Mesenchymal stem cell (in vitro differentiated cells and primary cell): ENCODE results near the gene AOPEP.
A peak's percentile ranks its signal among the peaks of the same experiment; 100 is the strongest.

Experiments
- DNase-seq: peaks from one replicate; pipeline ENCODE4 v3.0.0-alpha.2; 2013
- H2AFZ ChIP-seq: one replicate; pipeline ENCODE4 v1.6.1; 2013; ENCODE audit warnings: low read depth, mild to moderate bottlenecking, control low read depth, inconsistent platforms, low read length, moderate library complexity
- H2AK5ac ChIP-seq: 2 replicates; pipeline ENCODE4 v1.6.1; 2013; ENCODE audit warnings: low read length, moderate library complexity, mild to moderate bottlenecking, inconsistent platforms; ENCODE audit not compliant: severe bottlenecking
- H2BK120ac ChIP-seq: one replicate; pipeline ENCODE4 v1.6.1; 2013; ENCODE audit warnings: low read depth, mild to moderate bottlenecking, inconsistent platforms, low read length, moderate library complexity
- H2BK12ac ChIP-seq, 2 experiments: one replicate each; pipeline ENCODE4 v1.6.1; 2013; ENCODE audit warnings: inconsistent platforms in 2 of 2, low read length in 2 of 2, mild to moderate bottlenecking in 2 of 2, moderate library complexity in 2 of 2, control low read depth in 1 of 2
- H2BK15ac ChIP-seq: one replicate; pipeline ENCODE4 v1.6.1; 2013; ENCODE audit warnings: mild to moderate bottlenecking, low read depth, inconsistent platforms; ENCODE audit not compliant: poor library complexity, severe bottlenecking
- H2BK5ac ChIP-seq: 2 replicates; pipeline ENCODE4 v1.6.1; 2013; ENCODE audit warnings: low read depth, mild to moderate bottlenecking, low read length, control low read depth, inconsistent platforms; ENCODE audit not compliant: poor library complexity, severe bottlenecking
- H3K14ac ChIP-seq, 2 experiments: one replicate each; pipeline ENCODE4 v1.6.1; 2013; ENCODE audit warnings: inconsistent platforms in 2 of 2, low read length in 2 of 2, control low read depth in 1 of 2, mild to moderate bottlenecking in 1 of 2, moderate library complexity in 1 of 2
- H3K18ac ChIP-seq, 2 experiments: one replicate each; pipeline ENCODE4 v1.6.1; 2013; ENCODE audit warnings: inconsistent platforms in 2 of 2, low read length in 2 of 2, control low read depth in 1 of 2, low read depth in 1 of 2, mild to moderate bottlenecking in 1 of 2
- H3K23ac ChIP-seq, 2 experiments: one replicate each; pipeline ENCODE4 v1.6.1; 2013; ENCODE audit warnings: inconsistent platforms in 2 of 2, low read length in 2 of 2, mild to moderate bottlenecking in 2 of 2, moderate library complexity in 2 of 2, control low read depth in 1 of 2
- H3K27ac ChIP-seq: 2 replicates; pipeline ENCODE4 v1.5.1; 2013; ENCODE audit warnings: mild to moderate bottlenecking, moderate library complexity, low read length, control low read depth, inconsistent platforms; ENCODE audit not compliant: poor library complexity, severe bottlenecking
- H3K27me3 ChIP-seq, 2 experiments: 2 replicates each; pipeline versions ENCODE4 v1.6.1 to v1.7.0; 2013; ENCODE audit warnings: low read length in 2 of 2, mild to moderate bottlenecking in 2 of 2, moderate library complexity in 2 of 2, control low read depth in 1 of 2, inconsistent platforms in 1 of 2; ENCODE audit not compliant: control insufficient read depth in 1 of 2, insufficient read depth in 1 of 2
- H3K36me3 ChIP-seq, 2 experiments: 2 replicates each; pipeline versions ENCODE4 v1.6.1 to v1.7.0; 2013; ENCODE audit warnings: low read length in 2 of 2, control low read depth in 1 of 2, inconsistent platforms in 1 of 2, low read depth in 1 of 2, mild to moderate bottlenecking in 1 of 2; ENCODE audit not compliant: insufficient read depth in 2 of 2, control insufficient read depth in 1 of 2
- H3K4ac ChIP-seq, 2 experiments: one replicate each; pipeline ENCODE4 v1.6.1; 2013; ENCODE audit warnings: inconsistent platforms in 2 of 2, low read length in 2 of 2, mild to moderate bottlenecking in 2 of 2, moderate library complexity in 2 of 2, control low read depth in 1 of 2, low read depth in 1 of 2
- H3K4me1 ChIP-seq: 2 replicates; pipeline ENCODE4 v1.6.1; 2013; ENCODE audit warnings: low read depth, low read length, control low read depth; ENCODE audit not compliant: control insufficient read depth, insufficient read depth
- H3K4me2 ChIP-seq: 2 replicates; pipeline ENCODE4 v1.6.1; 2013; ENCODE audit warnings: low read length, mild to moderate bottlenecking, inconsistent platforms; ENCODE audit not compliant: poor library complexity, severe bottlenecking
- H3K4me3 ChIP-seq, 2 experiments: 2 replicates each; pipeline versions ENCODE4 v1.5.1 to v1.7.0; 2013; ENCODE audit warnings: low read length in 2 of 2, mild to moderate bottlenecking in 2 of 2, control low read depth in 1 of 2, low read depth in 1 of 2; ENCODE audit not compliant: insufficient read depth in 1 of 2
- H3K79me1 ChIP-seq: replicated peaks from 2 replicates; pipeline ENCODE4 v1.6.1; 2013; ENCODE audit warnings: mild to moderate bottlenecking, control low read depth, low read length, inconsistent platforms; ENCODE audit not compliant: poor library complexity, severe bottlenecking
- H3K9ac ChIP-seq: 2 replicates; pipeline ENCODE4 v1.7.0; 2013; ENCODE audit warnings: mild to moderate bottlenecking, low read length, moderate library complexity
- H3K9me3 ChIP-seq: 2 replicates; pipeline ENCODE4 v1.7.0; 2013; ENCODE audit warnings: mild to moderate bottlenecking, low read length; ENCODE audit not compliant: control insufficient read depth
- H4K8ac ChIP-seq: one replicate; pipeline ENCODE4 v1.6.1; 2013; ENCODE audit warnings: inconsistent platforms, mild to moderate bottlenecking, low read length, moderate library complexity
- H4K91ac ChIP-seq: one replicate; pipeline ENCODE4 v1.6.1; 2013; ENCODE audit warnings: mild to moderate bottlenecking, low read length, inconsistent platforms
- WGBS: methylation state at CpG from one replicate; pipeline ENCODE4 v1.1.7; 2013; ENCODE audit warnings: mixed read lengths; 5-methylcytosine and 5-hydroxymethylcytosine counted together

Gene AOPEP

GRCh38 chr9:94799578-94800264, 73.2 kb downstream of the AOPEP start:
- H2AFZ ChIP-seq, result no peak overlapping the region
- no peak overlapping the region for H4K8ac ChIP-seq
- peak overlapping the region; percentile 23 for H3K9ac ChIP-seq
- H3K79me1 ChIP-seq, result peaks cover 7% of the 10 kb centered on the region
- no peak overlapping the region for H4K91ac ChIP-seq
- peak overlapping the region; percentile 88 for H2AK5ac ChIP-seq
- DNase-seq, result peak; percentile 73
- H3K18ac ChIP-seq, result peak overlapping the region in 1 of 2 experiments; percentile 50
- WGBS, result 67% methylated on average over 6 of the region's 9 CpGs
- peak overlapping the region; percentile 62 for H3K27ac ChIP-seq
- no peak overlapping the region for H2BK15ac ChIP-seq
- H3K9me3 ChIP-seq, result no peaks in the 10 kb centered on the region
- no peak overlapping the region for H2BK120ac ChIP-seq
- no peak overlapping the region for H3K4me3 ChIP-seq
- H2BK12ac ChIP-seq, result peak overlapping the region; percentile 56 to 67
- no peaks in the 10 kb centered on the region for H3K27me3 ChIP-seq
- H2BK5ac ChIP-seq, result no peak overlapping the region
- no peak overlapping the region for H3K23ac ChIP-seq
- peaks cover 12% of the 10 kb centered on the region for H3K4me1 ChIP-seq
- H3K14ac ChIP-seq, result no peak overlapping the region
- H3K36me3 ChIP-seq, result peaks cover 0 to 7% of the 10 kb centered on the region in 2 experiments
- no peak overlapping the region for H3K4ac ChIP-seq
- no peak overlapping the region for H3K4me2 ChIP-seq

- Histone ChIP-seq H3K4me2 (no peak overlapping the region), H3K79me1 (peaks cover 10% of the 10 kb centered on the region), H3K4ac (peak overlapping the region in 1 of 2 experiments; percentile 83), H3K4me3 (no peak overlapping the region), H2BK15ac (no peak overlapping the region), H3K9me3 (no peaks in the 10 kb centered on the region), H4K8ac (peak overlapping the region; percentile 0), H2AFZ (no peak overlapping the region), H3K27me3 (no peaks in the 10 kb centered on the region), H2AK5ac (peak overlapping the region; percentile 4), H4K91ac (peak overlapping the region; percentile 5), H2BK12ac (peak overlapping the region; percentile 98), H3K4me1 (peaks cover 14% of the 10 kb centered on the region), H3K27ac (peak overlapping the region; percentile 62), H3K18ac (peak overlapping the region; percentile 59 to 79), H3K14ac (no peak overlapping the region), H2BK120ac (no peak overlapping the region), H3K36me3 (peaks cover 0 to 6% of the 10 kb centered on the region in 2 experiments), H3K9ac (peak overlapping the region; percentile 53), H3K23ac (no peak overlapping the region), H2BK5ac (no peak overlapping the region)
- 90% methylated on average over 8 of the region's 8 CpGs for WGBS
- DNase-seq, result no peak
Observed at GRCh38 chr9:94800424-94801117, 74.1 kb downstream of the AOPEP start.

GRCh38 chr9:94801234-94801633, 74.7 kb downstream of the AOPEP start:
- Histone ChIP-seq H3K79me1 (peaks cover 10% of the 10 kb centered on the region), H4K8ac (peak overlapping the region; percentile 39), H3K27ac (peak overlapping the region; percentile 37), H3K14ac (peak overlapping the region in 1 of 2 experiments; percentile 63), H3K27me3 (no peaks in the 10 kb centered on the region), H3K4ac (peak overlapping the region; percentile 58 to 83), H2BK5ac (no peak overlapping the region), H3K23ac (no peak overlapping the region), H3K9me3 (no peaks in the 10 kb centered on the region), H3K18ac (peak overlapping the region; percentile 59 to 79), H2BK12ac (peak overlapping the region; percentile 98), H2BK120ac (no peak overlapping the region), H4K91ac (peak overlapping the region; percentile 83), H3K36me3 (peaks cover 0 to under 1% of the 10 kb centered on the region in 2 experiments), H3K4me1 (peaks cover 14% of the 10 kb centered on the region), H3K4me3 (no peak overlapping the region), H2AFZ (no peak overlapping the region), H2AK5ac (peak overlapping the region; percentile 4), H2BK15ac (no peak overlapping the region), H3K4me2 (no peak overlapping the region), H3K9ac (peak overlapping the region; percentile 53)
- no CpG with 5 or more reads among the region's 1 CpG for WGBS
- peak; percentile 72 for DNase-seq

- peaks cover 14% of the 10 kb centered on the region for H3K4me1 ChIP-seq
- no peak overlapping the region for H3K18ac ChIP-seq
- no peak overlapping the region for H2BK120ac ChIP-seq
- H3K9ac ChIP-seq, result peak overlapping the region; percentile 53
- no peak overlapping the region for H3K4ac ChIP-seq
- peaks cover 10% of the 10 kb centered on the region for H3K79me1 ChIP-seq
- no peak overlapping the region for H2BK12ac ChIP-seq
- DNase-seq, result peak; percentile 82
- H3K9me3 ChIP-seq, result no peaks in the 10 kb centered on the region
- no peak overlapping the region for H3K14ac ChIP-seq
- H4K91ac ChIP-seq, result no peak overlapping the region
- no peak overlapping the region for H4K8ac ChIP-seq
- H2BK15ac ChIP-seq, result no peak overlapping the region
- H3K4me2 ChIP-seq, result no peak overlapping the region
- H3K27ac ChIP-seq, result peak overlapping the region; percentile 79
- no peak overlapping the region for H2BK5ac ChIP-seq
- no peak overlapping the region for H2AFZ ChIP-seq
- no peaks in the 10 kb centered on the region for H3K27me3 ChIP-seq
- no peak overlapping the region for H3K23ac ChIP-seq
- H2AK5ac ChIP-seq, result no peak overlapping the region
- H3K4me3 ChIP-seq, result no peak overlapping the region
- H3K36me3 ChIP-seq, result no peaks in the 10 kb centered on the region
Observed at GRCh38 chr9:94801681-94802080, 75.2 kb downstream of the AOPEP start.
